WTC11 (cell line): ENCODE results near the gene SEZ6L2. TPM values are rescaled to one million over a fixed set of nuclear protein-coding genes. Genes with fewer than 3 reads are reported as not detected.

Experiments used
- ATAC-seq: fragments of 200-7000 bp; cut with Tn5 transposase; 2 replicates; pipeline ENCODE4 v1.10.0; 2021; ENCODE audit warnings: mild to moderate bottlenecking, moderate library complexity
- CTCF ChIA-PET: fragments of 300-600 bp; sonication (Branson Sonifier 250); formaldehyde crosslinking; loops from one replicate; lab custom pipeline; 2021; ENCODE audit warnings: antibody characterized with exemption; lab: Charles Lee
- POLR2A ChIA-PET: fragments of 350-600 bp; sonication (Branson Sonifier 250); formaldehyde crosslinking; loops from one replicate; lab custom pipeline; 2021; ENCODE audit warnings: antibody characterized with exemption; lab: Charles Lee
- DNase-seq: peaks from one replicate; pipeline ENCODE4 v3.0.0; 2021; ENCODE audit warnings: low spot score
- H3K27ac Mint-ChIP-seq: 2 replicates; pipeline ENCODE4 v1.8.0; 2021; ENCODE audit warnings: mixed read lengths
- H3K27me3 Mint-ChIP-seq: 2 replicates; pipeline ENCODE4 v1.8.0; 2021; ENCODE audit warnings: low read depth, mild to moderate bottlenecking, moderate library complexity, mixed read lengths
- H3K36me3 Mint-ChIP-seq: 2 replicates; pipeline ENCODE4 v1.8.0; 2021; ENCODE audit warnings: mixed read lengths
- H3K4me1 Mint-ChIP-seq: 2 replicates; pipeline ENCODE4 v1.8.0; 2022; ENCODE audit warnings: mixed read lengths
- H3K4me3 Mint-ChIP-seq: 2 replicates; pipeline ENCODE4 v1.8.0; 2021; ENCODE audit warnings: mild to moderate bottlenecking, moderate library complexity, mixed read lengths
- H3K9me3 Mint-ChIP-seq: 2 replicates; pipeline ENCODE4 v1.8.0; 2021; ENCODE audit warnings: mixed read lengths
- ATF1 ChIP-seq: sonication (generic); formaldehyde crosslinking; IDR thresholded peaks from 2 replicates; pipeline ENCODE4 v1.8.1; 2023; ENCODE audit warnings: mild to moderate bottlenecking, moderate library complexity, missing genetic modification reagents
- CREM ChIP-seq: sonication (generic); formaldehyde crosslinking; IDR thresholded peaks from 2 replicates; pipeline ENCODE4 v1.8.1; 2022; ENCODE audit warnings: mild to moderate bottlenecking, missing genetic modification reagents, moderate library complexity
- ELF4 ChIP-seq: sonication (generic); formaldehyde crosslinking; IDR thresholded peaks from 2 replicates; pipeline ENCODE4 v1.8.1; 2022; ENCODE audit warnings: low read depth, mild to moderate bottlenecking, moderate library complexity, missing genetic modification reagents
- ESRRA ChIP-seq: sonication (generic); formaldehyde crosslinking; IDR thresholded peaks from 2 replicates; pipeline ENCODE4 v1.8.1; 2022; ENCODE audit warnings: mild to moderate bottlenecking, missing genetic modification reagents, borderline replicate concordance
- GTF2I ChIP-seq: fragments of 250-450 bp; sonication (Bioruptor Pico); conservative IDR thresholded peaks from 2 replicates; pipeline ENCODE4 v1.4.0; 2021; ENCODE audit warnings: mild to moderate bottlenecking
- MYBL2 ChIP-seq: sonication (generic); formaldehyde crosslinking; IDR thresholded peaks from 2 replicates; pipeline ENCODE4 v1.8.1; 2023; ENCODE audit warnings: mild to moderate bottlenecking, moderate library complexity, missing genetic modification reagents
- NFYB ChIP-seq: sonication (generic); formaldehyde crosslinking; conservative IDR thresholded peaks from 2 replicates; pipeline ENCODE4 v1.8.0; 2022; ENCODE audit warnings: low read depth, missing genetic modification reagents
- NR1H2 ChIP-seq: sonication (generic); formaldehyde crosslinking; IDR thresholded peaks from 2 replicates; pipeline ENCODE4 v1.9.0; 2021; ENCODE audit warnings: mild to moderate bottlenecking, moderate library complexity, missing genetic modification reagents
- RORB ChIP-seq: fragments of 250-450 bp; sonication (Bioruptor Pico); IDR thresholded peaks from 2 replicates; pipeline ENCODE4 v1.9.0; 2021; ENCODE audit warnings: mild to moderate bottlenecking
- ZNF219 ChIP-seq: sonication (generic); formaldehyde crosslinking; IDR thresholded peaks from 2 replicates; pipeline ENCODE4 v1.8.0; 2023; ENCODE audit warnings: missing genetic modification reagents, mild to moderate bottlenecking, borderline replicate concordance
- ZNF263 ChIP-seq: sonication (generic); formaldehyde crosslinking; IDR thresholded peaks from 2 replicates; pipeline ENCODE4 v1.8.1; 2022; ENCODE audit warnings: low read depth, mild to moderate bottlenecking, moderate library complexity, missing genetic modification reagents
- ZNF416 ChIP-seq: fragments of 250-450 bp; sonication (Bioruptor Pico); IDR thresholded peaks from 2 replicates; pipeline ENCODE4 v1.9.0; 2021; ENCODE audit warnings: mild to moderate bottlenecking, inconsistent platforms
- total RNA-seq: library from RNA; stranded (reverse); gene quantifications from 3 replicates; pipeline ENCODE4 v1.2.3, GENCODE V29; 2021
- TF ChIP-seq, protein P1 (sequence below): sonication (generic); formaldehyde crosslinking; IDR thresholded peaks from 2 replicates; pipeline ENCODE4 v1.8.1; 2022; ENCODE audit warnings: low read depth, mild to moderate bottlenecking, moderate library complexity, missing genetic modification reagents, borderline replicate concordance
- TF ChIP-seq, protein P2 (sequence below): sonication (generic); formaldehyde crosslinking; IDR thresholded peaks from 2 replicates; pipeline ENCODE4 v1.8.1; 2022; ENCODE audit warnings: mild to moderate bottlenecking, missing genetic modification reagents, moderate library complexity, borderline replicate concordance
- TF ChIP-seq, protein P3 (sequence below): sonication (generic); formaldehyde crosslinking; IDR thresholded peaks from 2 replicates; pipeline ENCODE4 v1.8.0; 2023; ENCODE audit warnings: mild to moderate bottlenecking, missing genetic modification reagents
- TF ChIP-seq, protein P4 (sequence below): sonication (generic); formaldehyde crosslinking; IDR thresholded peaks from 2 replicates; pipeline ENCODE4 v1.8.1; 2022; ENCODE audit warnings: low read depth, missing genetic modification reagents, borderline replicate concordance
- TF ChIP-seq, protein P5 (sequence below): sonication (generic); formaldehyde crosslinking; IDR thresholded peaks from 2 replicates; pipeline ENCODE4 v1.8.1; 2023; ENCODE audit warnings: mild to moderate bottlenecking, missing genetic modification reagents
- TF ChIP-seq, protein P6 (sequence below): sonication (generic); formaldehyde crosslinking; conservative IDR thresholded peaks from 2 replicates; pipeline ENCODE4 v1.8.1; 2023; ENCODE audit warnings: mild to moderate bottlenecking, low read depth, missing genetic modification reagents, moderate library complexity
- TF ChIP-seq, protein P7 (sequence below): fragments of 250-450 bp; sonication (Bioruptor Pico); conservative IDR thresholded peaks from 2 replicates; pipeline ENCODE4 v1.9.0; 2021; ENCODE audit warnings: mild to moderate bottlenecking

Gene SEZ6L2
- total RNA-seq, 1 experiment from 2014 or later = 58.2 TPM

DNA sequence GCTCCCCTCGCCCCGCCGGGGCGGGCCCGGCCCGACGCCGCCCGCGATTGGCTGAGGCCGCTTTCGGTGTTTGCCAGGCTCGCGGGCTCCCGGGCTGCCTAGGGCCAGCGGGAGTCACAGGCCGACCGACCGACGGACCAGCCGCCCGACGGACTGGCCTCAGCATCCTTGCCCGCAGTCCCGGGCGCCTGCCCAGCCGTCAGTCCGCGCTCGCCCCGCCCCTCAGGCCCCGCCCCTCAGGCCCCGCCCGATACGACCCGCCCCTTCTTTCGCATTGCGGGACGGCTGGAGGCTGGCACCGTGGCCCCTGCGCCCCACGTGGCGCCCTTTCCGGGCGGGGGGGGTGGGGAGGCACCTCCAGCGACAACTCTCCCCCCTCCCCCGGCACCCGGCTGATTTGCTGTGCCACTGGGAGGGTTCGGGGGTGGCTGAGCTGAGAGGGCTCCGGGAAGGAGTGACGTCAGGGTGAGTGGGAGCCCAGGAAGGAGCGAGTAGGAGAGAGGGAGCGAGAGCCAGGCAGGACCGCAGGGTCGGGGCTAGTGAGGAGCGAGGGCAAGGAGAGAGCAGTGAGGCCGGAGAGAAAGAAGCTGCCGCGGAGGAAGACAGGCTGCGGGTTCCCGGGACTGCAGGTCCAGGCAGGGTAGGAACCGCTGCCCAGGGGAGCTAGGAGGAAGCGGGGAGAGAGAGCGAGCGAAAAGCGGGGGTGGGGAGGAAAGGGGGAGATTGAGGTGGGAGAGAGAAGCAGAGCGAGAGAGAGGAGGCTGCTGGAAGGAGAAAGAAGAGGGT, 945 bp upstream of the SEZ6L2 start, which contains the start of gene ASPHD1:
Gene ASPHD1, plus strand, starts transcription at position 387 of the 786 bp plus-strand sequence. CDS start 484 bp downstream, outside the sequence.
- DNase-seq (peak; percentile 86), ATAC-seq (peak; percentile 54)
- Mint-ChIP-seq H3K27me3 (no peaks in the 10 kb centered on the region), H3K4me1 (peaks cover 33% of the 10 kb centered on the region), H3K36me3 (peaks cover 9% of the 10 kb centered on the region; the same call in 1 of the 2 replicates), H3K4me3 (peak within 1 kb of the TSS; percentile 98), H3K27ac (peak within 1 kb of the TSS; percentile 91), H3K9me3 (no peaks in the 10 kb centered on the region)
- POLR2A ChIA-PET = interaction anchor here (0.6 to 3.6 kb wide), 10 partner anchors 14 to 95 kb away, joined by 3 to 14 read pairs (median 4); partner anchors contain the start of genes CDIPT, HIRIP3, KCTD13 and TAOK2
- CTCF ChIA-PET = interaction anchor here (0.7 to 4.8 kb wide), 43 partner anchors 9 to 926 kb away, joined by 3 to 42 read pairs (median 5); partner anchors contain the start of genes ALDOA, CDIPT, KCTD13 and KIF22
- TF ChIP-seq CREM (no peak), ZNF263 (CRISPR knock-in tag) (0 out of 2 replicates have a peak, but pooled peaks have one; percentile 5), MYBL2 (CRISPR knock-in tag) (peak; percentile 64; the same call in 1 of the 2 replicates), ESRRA (CRISPR knock-in tag) (peak; percentile 68; the same call in 1 of the 2 replicates), NFYB (peak; percentile 41; the same call in 1 of the 2 replicates), NR1H2 (no peak), ATF1 (CRISPR knock-in tag) (peak; percentile 89; the same call in 1 of the 2 replicates), RORB (CRISPR knock-in tag) (no peak), ELF4 (no peak), ZNF416 (no peak), ZNF219 (CRISPR knock-in tag) (no peak), GTF2I (CRISPR knock-in tag) (no peak)
- TF ChIP-seq, protein P1, sequence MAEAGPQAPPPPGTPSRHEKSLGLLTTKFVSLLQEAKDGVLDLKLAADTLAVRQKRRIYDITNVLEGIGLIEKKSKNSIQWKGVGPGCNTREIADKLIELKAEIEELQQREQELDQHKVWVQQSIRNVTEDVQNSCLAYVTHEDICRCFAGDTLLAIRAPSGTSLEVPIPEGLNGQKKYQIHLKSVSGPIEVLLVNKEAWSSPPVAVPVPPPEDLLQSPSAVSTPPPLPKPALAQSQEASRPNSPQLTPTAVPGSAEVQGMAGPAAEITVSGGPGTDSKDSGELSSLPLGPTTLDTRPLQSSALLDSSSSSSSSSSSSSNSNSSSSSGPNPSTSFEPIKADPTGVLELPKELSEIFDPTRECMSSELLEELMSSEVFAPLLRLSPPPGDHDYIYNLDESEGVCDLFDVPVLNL = no peak; the same call in 1 of the 2 replicates
- TF ChIP-seq, protein P2, sequence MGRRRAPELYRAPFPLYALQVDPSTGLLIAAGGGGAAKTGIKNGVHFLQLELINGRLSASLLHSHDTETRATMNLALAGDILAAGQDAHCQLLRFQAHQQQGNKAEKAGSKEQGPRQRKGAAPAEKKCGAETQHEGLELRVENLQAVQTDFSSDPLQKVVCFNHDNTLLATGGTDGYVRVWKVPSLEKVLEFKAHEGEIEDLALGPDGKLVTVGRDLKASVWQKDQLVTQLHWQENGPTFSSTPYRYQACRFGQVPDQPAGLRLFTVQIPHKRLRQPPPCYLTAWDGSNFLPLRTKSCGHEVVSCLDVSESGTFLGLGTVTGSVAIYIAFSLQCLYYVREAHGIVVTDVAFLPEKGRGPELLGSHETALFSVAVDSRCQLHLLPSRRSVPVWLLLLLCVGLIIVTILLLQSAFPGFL (CRISPR knock-in tag) = no peak
- TF ChIP-seq, protein P3, sequence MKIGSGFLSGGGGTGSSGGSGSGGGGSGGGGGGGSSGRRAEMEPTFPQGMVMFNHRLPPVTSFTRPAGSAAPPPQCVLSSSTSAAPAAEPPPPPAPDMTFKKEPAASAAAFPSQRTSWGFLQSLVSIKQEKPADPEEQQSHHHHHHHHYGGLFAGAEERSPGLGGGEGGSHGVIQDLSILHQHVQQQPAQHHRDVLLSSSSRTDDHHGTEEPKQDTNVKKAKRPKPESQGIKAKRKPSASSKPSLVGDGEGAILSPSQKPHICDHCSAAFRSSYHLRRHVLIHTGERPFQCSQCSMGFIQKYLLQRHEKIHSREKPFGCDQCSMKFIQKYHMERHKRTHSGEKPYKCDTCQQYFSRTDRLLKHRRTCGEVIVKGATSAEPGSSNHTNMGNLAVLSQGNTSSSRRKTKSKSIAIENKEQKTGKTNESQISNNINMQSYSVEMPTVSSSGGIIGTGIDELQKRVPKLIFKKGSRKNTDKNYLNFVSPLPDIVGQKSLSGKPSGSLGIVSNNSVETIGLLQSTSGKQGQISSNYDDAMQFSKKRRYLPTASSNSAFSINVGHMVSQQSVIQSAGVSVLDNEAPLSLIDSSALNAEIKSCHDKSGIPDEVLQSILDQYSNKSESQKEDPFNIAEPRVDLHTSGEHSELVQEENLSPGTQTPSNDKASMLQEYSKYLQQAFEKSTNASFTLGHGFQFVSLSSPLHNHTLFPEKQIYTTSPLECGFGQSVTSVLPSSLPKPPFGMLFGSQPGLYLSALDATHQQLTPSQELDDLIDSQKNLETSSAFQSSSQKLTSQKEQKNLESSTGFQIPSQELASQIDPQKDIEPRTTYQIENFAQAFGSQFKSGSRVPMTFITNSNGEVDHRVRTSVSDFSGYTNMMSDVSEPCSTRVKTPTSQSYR = peak; percentile 33; the same call in 1 of the 2 replicates
- TF ChIP-seq, protein P4, sequence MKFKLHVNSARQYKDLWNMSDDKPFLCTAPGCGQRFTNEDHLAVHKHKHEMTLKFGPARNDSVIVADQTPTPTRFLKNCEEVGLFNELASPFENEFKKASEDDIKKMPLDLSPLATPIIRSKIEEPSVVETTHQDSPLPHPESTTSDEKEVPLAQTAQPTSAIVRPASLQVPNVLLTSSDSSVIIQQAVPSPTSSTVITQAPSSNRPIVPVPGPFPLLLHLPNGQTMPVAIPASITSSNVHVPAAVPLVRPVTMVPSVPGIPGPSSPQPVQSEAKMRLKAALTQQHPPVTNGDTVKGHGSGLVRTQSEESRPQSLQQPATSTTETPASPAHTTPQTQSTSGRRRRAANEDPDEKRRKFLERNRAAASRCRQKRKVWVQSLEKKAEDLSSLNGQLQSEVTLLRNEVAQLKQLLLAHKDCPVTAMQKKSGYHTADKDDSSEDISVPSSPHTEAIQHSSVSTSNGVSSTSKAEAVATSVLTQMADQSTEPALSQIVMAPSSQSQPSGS = no peak
- TF ChIP-seq, protein P5, sequence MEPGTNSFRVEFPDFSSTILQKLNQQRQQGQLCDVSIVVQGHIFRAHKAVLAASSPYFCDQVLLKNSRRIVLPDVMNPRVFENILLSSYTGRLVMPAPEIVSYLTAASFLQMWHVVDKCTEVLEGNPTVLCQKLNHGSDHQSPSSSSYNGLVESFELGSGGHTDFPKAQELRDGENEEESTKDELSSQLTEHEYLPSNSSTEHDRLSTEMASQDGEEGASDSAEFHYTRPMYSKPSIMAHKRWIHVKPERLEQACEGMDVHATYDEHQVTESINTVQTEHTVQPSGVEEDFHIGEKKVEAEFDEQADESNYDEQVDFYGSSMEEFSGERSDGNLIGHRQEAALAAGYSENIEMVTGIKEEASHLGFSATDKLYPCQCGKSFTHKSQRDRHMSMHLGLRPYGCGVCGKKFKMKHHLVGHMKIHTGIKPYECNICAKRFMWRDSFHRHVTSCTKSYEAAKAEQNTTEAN (CRISPR knock-in tag) = no peak
- TF ChIP-seq, protein P6, sequence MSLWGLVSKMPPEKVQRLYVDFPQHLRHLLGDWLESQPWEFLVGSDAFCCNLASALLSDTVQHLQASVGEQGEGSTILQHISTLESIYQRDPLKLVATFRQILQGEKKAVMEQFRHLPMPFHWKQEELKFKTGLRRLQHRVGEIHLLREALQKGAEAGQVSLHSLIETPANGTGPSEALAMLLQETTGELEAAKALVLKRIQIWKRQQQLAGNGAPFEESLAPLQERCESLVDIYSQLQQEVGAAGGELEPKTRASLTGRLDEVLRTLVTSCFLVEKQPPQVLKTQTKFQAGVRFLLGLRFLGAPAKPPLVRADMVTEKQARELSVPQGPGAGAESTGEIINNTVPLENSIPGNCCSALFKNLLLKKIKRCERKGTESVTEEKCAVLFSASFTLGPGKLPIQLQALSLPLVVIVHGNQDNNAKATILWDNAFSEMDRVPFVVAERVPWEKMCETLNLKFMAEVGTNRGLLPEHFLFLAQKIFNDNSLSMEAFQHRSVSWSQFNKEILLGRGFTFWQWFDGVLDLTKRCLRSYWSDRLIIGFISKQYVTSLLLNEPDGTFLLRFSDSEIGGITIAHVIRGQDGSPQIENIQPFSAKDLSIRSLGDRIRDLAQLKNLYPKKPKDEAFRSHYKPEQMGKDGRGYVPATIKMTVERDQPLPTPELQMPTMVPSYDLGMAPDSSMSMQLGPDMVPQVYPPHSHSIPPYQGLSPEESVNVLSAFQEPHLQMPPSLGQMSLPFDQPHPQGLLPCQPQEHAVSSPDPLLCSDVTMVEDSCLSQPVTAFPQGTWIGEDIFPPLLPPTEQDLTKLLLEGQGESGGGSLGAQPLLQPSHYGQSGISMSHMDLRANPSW (CRISPR knock-in tag) = no peak
- TF ChIP-seq, protein P7, sequence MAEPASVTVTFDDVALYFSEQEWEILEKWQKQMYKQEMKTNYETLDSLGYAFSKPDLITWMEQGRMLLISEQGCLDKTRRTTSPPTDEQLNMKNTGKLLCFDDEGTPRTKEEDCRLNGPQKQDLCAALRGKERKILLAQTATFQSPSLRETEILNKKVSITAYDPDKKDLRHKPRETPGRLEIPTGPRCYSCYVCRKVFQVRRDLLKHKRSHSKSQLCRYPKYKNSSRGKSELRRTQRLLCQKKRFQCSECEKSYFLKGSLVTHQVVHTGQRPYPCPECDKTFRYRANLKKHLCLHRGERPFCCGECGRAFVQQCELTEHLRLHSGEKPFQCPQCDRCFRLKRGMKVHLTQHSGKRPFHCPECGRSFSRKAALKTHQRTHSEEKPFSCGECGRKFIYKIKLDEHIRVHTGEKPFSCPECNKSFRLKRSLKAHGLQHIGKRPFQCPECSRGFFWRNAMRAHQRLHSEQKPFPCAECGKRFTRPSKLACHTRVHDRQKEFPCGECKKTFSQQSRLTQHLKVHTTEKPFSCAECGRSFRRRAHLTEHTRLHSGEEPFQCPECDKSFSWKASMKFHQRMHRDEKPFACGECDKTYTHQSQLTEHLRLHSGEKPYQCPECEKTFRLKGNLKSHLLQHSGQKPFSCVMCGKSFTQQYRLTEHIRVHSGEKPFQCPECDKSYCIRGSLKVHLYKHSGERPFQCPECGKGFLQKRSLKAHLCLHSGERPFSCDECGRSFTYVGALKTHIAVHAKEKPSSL (CRISPR knock-in tag) = no peak
